ENCODE measurements around the gene EXOC4.

DNA sequence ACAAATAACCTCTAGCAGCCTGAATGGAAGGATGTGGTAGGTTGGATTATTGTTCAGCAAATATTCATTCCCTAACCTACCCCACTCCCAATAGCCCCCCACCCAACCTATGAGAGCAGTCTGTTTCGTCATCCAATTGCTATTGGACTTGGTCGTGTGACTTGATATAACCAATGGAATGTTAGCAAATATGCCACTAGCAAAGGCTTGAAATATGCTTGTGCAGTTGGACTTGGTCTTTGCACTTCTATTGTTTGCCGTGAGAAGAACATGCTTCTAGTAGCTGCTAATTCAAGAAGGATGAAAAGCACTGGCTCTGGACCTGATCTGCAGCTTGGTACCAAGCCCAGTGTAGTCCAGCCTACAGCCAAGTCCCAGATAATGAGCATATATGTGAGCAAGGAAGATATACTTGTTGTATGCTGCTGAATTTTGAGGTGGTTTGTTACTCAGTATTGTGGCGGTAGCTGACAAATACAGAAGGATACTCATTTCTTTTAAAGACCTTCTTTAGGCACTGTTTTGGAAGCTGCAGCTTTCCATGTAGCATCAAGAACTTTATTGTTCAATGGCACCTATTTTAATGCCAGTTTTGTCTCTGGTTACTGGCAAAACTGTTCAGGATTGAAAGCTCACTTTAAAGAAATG lies 180.4 kb downstream of the EXOC4 start:
- no peak for TF ChIP-seq GATA2 (IDR thresholded peaks at IDR 0.05; ENCODE audit: low read depth, low read length)
- no peak for TF ChIP-seq GATA3 (IDR thresholded peaks at IDR 0.05; ENCODE audit: low read depth, low read length)

Data from SH-SY5Y (cell line).